ENCODE data around the gene RABL2B.

The RABL2B gene

GRCh38 chr22:50722048-50722701, 61.3 kb downstream of the RABL2B start:
- DNase-seq: no peak

GRCh38 chr22:50721257-50721844, 62.1 kb downstream of the RABL2B start:
- no peak for DNase-seq

GRCh38 chr22:50720301-50721256, 62.9 kb downstream of the RABL2B start:
- no peak for DNase-seq

GRCh38 chr22:50719814-50720300, 63.6 kb downstream of the RABL2B start:
- no peak for DNase-seq

- no peak for DNase-seq
Measured at GRCh38 chr22:50718352-50718709, 65.1 kb downstream of the RABL2B start.

- no peak for DNase-seq
Measured at GRCh38 chr22:50717709-50718351, 65.6 kb downstream of the RABL2B start.
